Brain microvascular endothelial cell (primary cell): ENCODE measurements around the gene ITGA3.

Source experiments
- DNase-seq: peaks from one replicate; pipeline ENCODE4 v3.0.0-alpha.2; 2020
- H3K27ac ChIP-seq: fragments of 250-450 bp; sonication (Bioruptor Pico); 2 replicates; pipeline ENCODE4 v1.5.1; 2020; ENCODE audit warnings: mild to moderate bottlenecking, moderate library complexity
- H3K27me3 ChIP-seq: fragments of 250-450 bp; sonication (Bioruptor Pico); replicated peaks from 2 replicates; pipeline ENCODE4 v1.5.1; 2020; ENCODE audit warnings: mild to moderate bottlenecking
- H3K36me3 ChIP-seq: fragments of 250-450 bp; sonication (Bioruptor Pico); replicated peaks from 2 replicates; pipeline ENCODE4 v1.5.1; 2020; ENCODE audit warnings: mild to moderate bottlenecking
- H3K4me3 ChIP-seq: 2 replicates; pipeline ENCODE4 v1.5.1; 2011; ENCODE audit warnings: low read depth, mild to moderate bottlenecking, control low read depth, low read length, moderate library complexity
- CTCF ChIP-seq: IDR thresholded peaks from 2 replicates; pipeline ENCODE4 v1.5.1; 2011; ENCODE audit warnings: low read depth, mild to moderate bottlenecking, moderate library complexity, low read length, control low read depth, inconsistent platforms; ENCODE audit errors: missing control alignments
- in situ Hi-C: cut with HindIII; loops from 2 replicates; pipeline ENCODE4 v1.10.0; 2017; ENCODE audit warnings: low sequenced_read_pairs, low pct_ligation_motif_present

The ITGA3 gene

GRCh38 chr17:50072130-50072529 lies 16.2 kb downstream of the ITGA3 start:
- no peak for DNase-seq
- Histone ChIP-seq H3K27me3 (no peaks in the 10 kb centered on the region), H3K4me3 (no peak overlapping the region), H3K36me3 (peaks cover 87% of the 10 kb centered on the region), H3K27ac (no peak overlapping the region)
- in situ Hi-C loops = no loop called here
- TF ChIP-seq CTCF = peak; percentile 19

GRCh38 chr17:50072925-50073324 lies 17.0 kb downstream of the ITGA3 start:
- Histone ChIP-seq H3K27ac (no peak overlapping the region), H3K27me3 (no peaks in the 10 kb centered on the region), H3K36me3 (peaks cover 90% of the 10 kb centered on the region), H3K4me3 (no peak overlapping the region)
- in situ Hi-C loops = no loop called here
- DNase-seq = no peak
- TF ChIP-seq CTCF = no peak

- DNase-seq = no peak
- Histone ChIP-seq H3K4me3 (no peak overlapping the region), H3K27me3 (no peaks in the 10 kb centered on the region), H3K27ac (no peak overlapping the region), H3K36me3 (peaks cover 93% of the 10 kb centered on the region)
- no peak for TF ChIP-seq CTCF
- in situ Hi-C loops = no loop called here
Measured at GRCh38 chr17:50074227-50074626, 18.3 kb downstream of the ITGA3 start.

- Histone ChIP-seq H3K36me3 (peaks cover 95% of the 10 kb centered on the region), H3K27me3 (no peaks in the 10 kb centered on the region), H3K27ac (no peak overlapping the region), H3K4me3 (no peak overlapping the region)
- no peak for DNase-seq
- no peak for TF ChIP-seq CTCF
- in situ Hi-C loops = no loop called here
Measured at GRCh38 chr17:50075446-50076032, 19.6 kb downstream of the ITGA3 start.

- TF ChIP-seq CTCF = no peak
- in situ Hi-C loops = no loop called here
- Histone ChIP-seq H3K4me3 (no peak overlapping the region), H3K27ac (no peak overlapping the region), H3K36me3 (peaks cover 96% of the 10 kb centered on the region), H3K27me3 (no peaks in the 10 kb centered on the region)
- no peak for DNase-seq
Measured at GRCh38 chr17:50076221-50076590, 20.3 kb downstream of the ITGA3 start.

DNA sequence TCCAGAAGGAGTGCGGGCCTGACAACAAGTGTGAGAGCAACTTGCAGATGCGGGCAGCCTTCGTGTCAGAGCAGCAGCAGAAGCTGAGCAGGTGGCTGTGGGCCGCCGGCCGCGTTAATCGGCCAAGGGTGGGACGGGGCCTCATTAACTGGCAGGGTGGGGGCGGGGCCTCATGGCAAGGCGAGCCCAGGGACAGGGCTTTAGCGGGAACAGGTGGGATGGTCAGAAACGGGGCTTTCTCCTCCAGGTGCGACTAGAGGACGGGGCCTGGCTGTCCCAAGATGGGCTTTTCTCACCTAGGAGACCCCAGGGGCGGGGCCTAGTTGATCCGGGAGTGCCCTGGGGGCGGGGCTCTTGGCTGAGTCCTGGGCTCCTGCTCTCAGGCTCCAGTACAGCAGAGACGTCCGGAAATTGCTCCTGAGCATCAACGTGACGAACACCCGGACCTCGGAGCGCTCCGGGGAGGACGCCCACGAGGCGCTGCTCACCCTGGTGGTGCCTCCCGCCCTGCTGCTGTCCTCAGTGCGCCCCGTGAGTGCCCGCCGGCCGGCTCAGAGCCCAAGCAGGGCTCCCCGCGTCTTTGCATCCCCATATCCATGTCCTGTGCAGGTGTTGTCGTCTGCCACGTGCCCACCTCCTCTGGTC lies 20.8 kb downstream of the ITGA3 start:
- Histone ChIP-seq H3K27me3 (no peaks in the 10 kb centered on the region), H3K36me3 (peaks cover 96% of the 10 kb centered on the region), H3K4me3 (no peak overlapping the region), H3K27ac (no peak overlapping the region)
- in situ Hi-C loops = no loop called here
- no peak for DNase-seq
- TF ChIP-seq CTCF = no peak
